ENCODE measurements around the gene RMC1. TPM values are rescaled to one million over a fixed set of nuclear protein-coding genes. Genes with fewer than 3 reads are reported as not detected.

The RMC1 gene
- total and polyA plus RNA-seq, 8 donors = 7.7 to 31.9 (median 10.7) TPM

GRCh38 chr18:23580677-23581367 lies 77.5 kb downstream of the RMC1 start:
- WGBS, 2 donors = 77 to 78% methylated on average over 6 of the region's 6 CpGs
- intact Hi-C loops (cut with DNase I) = no loop called here
- ATAC-seq = no peak
- no peaks in the 10 kb centered on the region for H3K27me3 ChIP-seq
- no peak for TF ChIP-seq CTCF (IDR thresholded peaks at IDR 0.05)
- no peak for FAIRE-seq
- no peak overlapping the region for H3K27ac ChIP-seq
- no peak for DNase-seq
- H3K4me1 ChIP-seq = peaks cover 0 to 22% (median 0%) of the 10 kb centered on the region in 3 donors
- H3K36me3 ChIP-seq = no peaks in the 10 kb centered on the region
- H3K9me3 ChIP-seq = no peaks in the 10 kb centered on the region
- no peak overlapping the region for H3K4me3 ChIP-seq

Other genes starting within 250 kb of the RMC1 start
- gene RIOK3, start 50.2 kb upstream of the RMC1 start, total RNA-seq = 10 to 100 TPM; 21.9 to 39.7 (median 36.5) TPM
- gene RIOK3, start 50.2 kb upstream of the RMC1 start, polyA plus RNA-seq = 10 to 100 TPM; 30.4 to 37.4 TPM
- gene NPC1, start 83.0 kb downstream of the RMC1 start, total RNA-seq = 10 to 100 TPM; 10.1 to 25.6 (median 11.5) TPM
- 10 to 100 TPM in 1 of 2 donors, 1 to 10 TPM in 1; 6.2 to 10.6 TPM for gene NPC1, start 83.0 kb downstream of the RMC1 start, polyA plus RNA-seq
- gene ANKRD29, start 159.4 kb downstream of the RMC1 start, total RNA-seq = 1 to 10 TPM in 1 of 6 donors, under 1 TPM in 5; 0.24 to 2.0 (median 0.49) TPM
- 1 to 10 TPM; 1.7 to 2.0 TPM for gene ANKRD29, start 159.4 kb downstream of the RMC1 start, polyA plus RNA-seq
- 10 to 100 TPM in 2 of 6 donors, 1 to 10 TPM in 4; 2.5 to 13.9 (median 6.1) TPM for gene LAMA3, start 185.9 kb downstream of the RMC1 start, total RNA-seq
- 1 to 10 TPM; 2.1 to 2.2 TPM for gene LAMA3, start 185.9 kb downstream of the RMC1 start, polyA plus RNA-seq